ENCODE measurements around the gene SLC35A5. TPM values are rescaled to one million over a fixed set of nuclear protein-coding genes. Genes with fewer than 3 reads are reported as not detected.

Gene SLC35A5
- total RNA-seq, 4 donors from 2014 or later: 21.9 to 43.4 (median 41.9) TPM

DNA sequence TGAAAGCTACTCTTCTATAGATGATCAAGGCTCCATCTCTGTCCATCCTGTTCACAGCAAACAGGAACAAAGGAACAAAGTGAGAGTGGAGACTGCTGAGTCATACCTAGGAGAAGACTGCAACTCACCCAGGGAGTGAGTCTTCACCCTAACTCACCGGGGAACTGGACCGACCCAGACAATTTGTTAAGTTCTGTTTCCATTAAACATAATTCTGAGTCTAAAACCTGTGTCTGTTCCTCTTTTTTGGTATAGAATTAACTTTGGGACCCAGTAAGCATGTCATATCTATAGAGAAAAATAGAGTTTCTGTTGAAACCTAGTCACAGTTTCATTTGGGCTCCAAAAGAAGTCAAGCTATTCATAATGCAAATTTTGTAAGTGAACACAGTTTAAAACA lies 57.5 kb downstream of the SLC35A5 start:
- ATAC-seq (ENCODE audit: low FRiP score): peak; percentile 79
- TF ChIP-seq, protein P1, sequence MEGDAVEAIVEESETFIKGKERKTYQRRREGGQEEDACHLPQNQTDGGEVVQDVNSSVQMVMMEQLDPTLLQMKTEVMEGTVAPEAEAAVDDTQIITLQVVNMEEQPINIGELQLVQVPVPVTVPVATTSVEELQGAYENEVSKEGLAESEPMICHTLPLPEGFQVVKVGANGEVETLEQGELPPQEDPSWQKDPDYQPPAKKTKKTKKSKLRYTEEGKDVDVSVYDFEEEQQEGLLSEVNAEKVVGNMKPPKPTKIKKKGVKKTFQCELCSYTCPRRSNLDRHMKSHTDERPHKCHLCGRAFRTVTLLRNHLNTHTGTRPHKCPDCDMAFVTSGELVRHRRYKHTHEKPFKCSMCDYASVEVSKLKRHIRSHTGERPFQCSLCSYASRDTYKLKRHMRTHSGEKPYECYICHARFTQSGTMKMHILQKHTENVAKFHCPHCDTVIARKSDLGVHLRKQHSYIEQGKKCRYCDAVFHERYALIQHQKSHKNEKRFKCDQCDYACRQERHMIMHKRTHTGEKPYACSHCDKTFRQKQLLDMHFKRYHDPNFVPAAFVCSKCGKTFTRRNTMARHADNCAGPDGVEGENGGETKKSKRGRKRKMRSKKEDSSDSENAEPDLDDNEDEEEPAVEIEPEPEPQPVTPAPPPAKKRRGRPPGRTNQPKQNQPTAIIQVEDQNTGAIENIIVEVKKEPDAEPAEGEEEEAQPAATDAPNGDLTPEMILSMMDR (IDR thresholded peaks at IDR 0.05): no peak
- no peak for DNase-seq (ENCODE audit: low spot score)

DNA sequence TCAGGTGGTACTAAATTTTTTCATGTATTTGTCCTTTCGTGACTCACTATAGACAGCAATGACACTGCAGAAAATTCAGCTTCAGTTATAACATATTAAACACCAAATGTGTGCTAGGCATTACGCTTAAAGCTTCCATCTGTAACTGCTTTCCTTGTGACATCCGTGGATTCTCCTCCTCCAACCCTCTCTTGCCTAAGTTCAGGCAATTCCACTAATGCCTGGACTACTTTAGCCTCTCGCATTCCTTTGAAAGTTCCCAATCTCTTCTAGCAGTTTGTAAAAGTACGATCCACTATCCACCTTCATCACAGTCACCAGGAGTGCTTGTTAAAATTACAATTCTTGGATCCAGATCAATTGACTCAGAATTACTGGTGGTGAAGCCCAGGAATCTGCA lies 61.4 kb downstream of the SLC35A5 start:
- TF ChIP-seq, protein P1 (IDR thresholded peaks at IDR 0.05): no peak
- ATAC-seq (ENCODE audit: low FRiP score) (no peak), DNase-seq (ENCODE audit: low spot score) (no peak)

DNA sequence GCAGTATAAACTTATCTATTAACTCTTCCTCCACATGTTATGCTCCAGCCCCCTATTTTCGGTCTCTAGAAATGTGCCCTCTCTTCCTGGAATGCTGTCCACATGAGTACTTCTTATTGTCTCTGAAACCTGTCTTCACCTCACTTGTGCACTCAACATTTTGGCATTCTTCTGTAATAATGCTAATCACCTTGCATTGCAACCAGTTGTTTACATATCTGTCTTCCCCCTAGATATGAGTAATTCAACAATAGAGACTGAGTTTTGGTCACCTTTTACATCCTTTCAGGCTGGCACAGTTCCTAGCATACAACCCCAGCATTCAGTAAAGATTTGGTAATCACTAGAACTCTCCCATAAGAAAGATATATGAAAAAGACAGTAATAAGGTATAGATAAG lies 61.9 kb downstream of the SLC35A5 start:
- DNase-seq (ENCODE audit: low spot score) (no peak), ATAC-seq (ENCODE audit: low FRiP score) (no peak)
- TF ChIP-seq, protein P1 (IDR thresholded peaks at IDR 0.05): no peak

DNA sequence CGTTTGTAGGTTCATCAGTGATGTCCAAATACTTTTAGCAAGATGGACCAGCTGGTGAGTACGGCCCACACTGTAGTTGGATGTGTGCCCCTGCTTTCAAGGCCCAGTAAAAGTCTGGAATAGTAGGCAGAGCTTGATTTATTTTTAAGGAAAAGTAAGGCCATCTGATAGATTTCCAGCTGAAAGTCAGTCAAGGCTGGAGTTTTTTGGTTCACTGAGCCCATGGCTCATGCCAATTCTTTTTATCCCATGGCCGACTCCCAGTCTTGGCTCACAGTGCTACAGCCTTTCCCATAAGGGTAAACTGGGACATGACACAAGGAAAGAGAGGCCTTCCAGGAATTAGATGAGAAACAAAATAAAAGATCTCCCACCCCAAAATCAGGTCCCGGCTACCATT lies 65.6 kb downstream of the SLC35A5 start:
- TF ChIP-seq, protein P1 (IDR thresholded peaks at IDR 0.05): no peak
- ATAC-seq (ENCODE audit: low FRiP score) (peak; percentile 15), DNase-seq (ENCODE audit: low spot score) (no peak)

DNA sequence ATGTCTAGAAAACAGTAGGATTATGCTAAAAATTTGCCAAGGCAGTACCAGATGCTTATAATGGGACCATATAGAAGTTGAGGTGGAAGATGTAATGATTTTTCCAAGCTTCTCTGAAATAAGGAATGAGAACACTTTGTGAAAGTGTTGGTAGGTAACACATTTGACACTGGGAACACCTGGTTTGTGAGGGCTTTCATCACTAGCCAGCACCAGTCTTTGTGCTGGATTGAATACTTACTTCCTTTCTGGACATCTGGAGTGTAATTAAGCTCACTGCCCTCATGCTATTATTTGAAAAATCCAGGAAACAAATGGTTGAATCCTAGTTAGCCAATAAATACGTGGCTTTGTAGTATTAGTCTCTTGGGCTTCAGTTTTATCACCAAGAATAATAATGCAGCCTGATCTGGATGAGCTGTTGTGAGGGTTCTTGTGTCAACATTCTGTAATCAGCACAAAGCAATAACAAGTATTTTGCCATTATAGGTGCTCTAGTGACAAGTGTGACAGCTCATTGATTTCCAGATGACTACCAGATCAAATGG lies 66.1 kb downstream of the SLC35A5 start:
- no peak for DNase-seq (ENCODE audit: low spot score)
- no peak for ATAC-seq (ENCODE audit: low FRiP score)
- TF ChIP-seq, protein P1 (IDR thresholded peaks at IDR 0.05): no peak

DNA sequence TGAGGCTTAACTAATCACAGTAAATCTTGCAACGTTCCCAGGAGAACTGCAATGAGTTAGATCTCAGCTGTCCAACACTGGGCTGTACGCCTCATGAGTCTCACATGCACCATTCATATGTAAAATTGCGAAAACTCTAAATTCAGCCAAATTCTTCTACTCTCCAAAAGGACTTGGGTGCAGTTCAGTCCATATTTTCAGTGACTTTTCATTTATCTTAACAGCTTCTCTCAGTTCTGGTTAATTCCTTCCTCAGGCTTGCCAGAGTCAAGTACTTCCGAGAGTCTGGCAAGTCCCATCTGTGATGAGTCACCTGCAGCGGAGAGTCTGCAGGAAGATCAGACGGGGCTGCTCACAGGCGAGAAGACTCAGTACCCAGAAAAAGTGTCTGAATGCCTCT lies 67.6 kb downstream of the SLC35A5 start:
- DNase-seq (ENCODE audit: low spot score) (no peak), ATAC-seq (ENCODE audit: low FRiP score) (peak; percentile 87)
- TF ChIP-seq, protein P1 (IDR thresholded peaks at IDR 0.05): no peak

DNA sequence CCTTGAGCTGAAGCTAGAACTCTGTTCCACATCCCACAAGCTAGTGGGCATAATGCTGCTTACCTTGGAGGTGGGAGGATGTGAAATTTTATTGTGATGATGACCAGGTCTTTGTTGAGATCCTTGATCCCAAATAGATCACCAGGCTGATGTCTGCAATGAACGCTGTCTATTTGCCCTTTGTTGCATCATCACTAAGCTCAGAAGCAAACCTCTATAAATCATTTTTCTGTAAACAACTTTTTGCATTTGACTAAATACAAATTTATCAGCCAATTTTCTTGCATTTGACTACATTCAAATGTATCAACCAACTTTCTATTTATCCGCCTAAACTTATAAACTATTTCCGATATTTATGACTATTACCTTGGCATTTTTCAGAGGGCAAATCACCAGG lies 69.4 kb downstream of the SLC35A5 start:
- no peak for DNase-seq (ENCODE audit: low spot score)
- no peak for ATAC-seq (ENCODE audit: low FRiP score)

More for the DNA sequence above, 69.4 kb downstream of the SLC35A5 start:
- TF ChIP-seq, protein P1 (IDR thresholded peaks at IDR 0.05): no peak
